Breast epithelium (tissue), 3 donors: ENCODE measurements around the gene LYG1.

Source experiments
- CTCF ChIP-seq, 3 donors: fragments of 450-650 bp; IDR thresholded peaks; one replicate each; pipeline ENCODE4 v1.5.1; 2016 to 2017; ENCODE audit warnings: antibody characterized with exemption in 3 of 3, mild to moderate bottlenecking in 3 of 3, moderate library complexity in 3 of 3
- POLR2A ChIP-seq: fragments of 450-650 bp; IDR thresholded peaks from one replicate; pipeline ENCODE4 v1.6.1; 2016; ENCODE audit warnings: antibody characterized with exemption, mild to moderate bottlenecking, moderate library complexity

- TF ChIP-seq CTCF (IDR thresholded peaks at IDR 0.05) (no peak), POLR2A (no peak)
Measured at GRCh38 chr2:99242151-99242550, 58.8 kb downstream of the LYG1 start.
